Large intestine (tissue), 3 donors: ENCODE measurements around the gene SIRT3. TPM values are rescaled to one million over a fixed set of nuclear protein-coding genes. Genes with fewer than 3 reads are reported as not detected.
"Not testable (repeated sequence)": the region's sequence is repeated elsewhere in the genome, so short reads cannot be mapped to it uniquely, and the experiment has no call there.

Source experiments
- DNase-seq, 2 donors: peaks; one replicate each; pipeline versions ENCODE4 v3.0.0 to v3.0.0-alpha.2; 2013
- H3K27ac ChIP-seq: one replicate; pipeline ENCODE4 v1.5.1; 2013; ENCODE audit warnings: low read length
- H3K27me3 ChIP-seq: 2 replicates; pipeline ENCODE4 v1.6.1; 2013; ENCODE audit warnings: low read length; ENCODE audit not compliant: control insufficient read depth, insufficient read depth
- H3K36me3 ChIP-seq: 2 replicates; pipeline ENCODE4 v1.6.1; 2013; ENCODE audit warnings: low read length; ENCODE audit not compliant: control insufficient read depth, insufficient read depth
- H3K4me1 ChIP-seq: one replicate; pipeline ENCODE4 v1.6.1; 2013; ENCODE audit warnings: low read length; ENCODE audit not compliant: control insufficient read depth, insufficient read depth
- H3K4me3 ChIP-seq: one replicate; pipeline ENCODE4 v1.5.1; 2013; ENCODE audit warnings: low read length
- H3K9me3 ChIP-seq: one replicate; pipeline ENCODE4 v1.6.1; 2013; ENCODE audit warnings: mild to moderate bottlenecking, low read depth, low read length, moderate library complexity; ENCODE audit not compliant: control insufficient read depth
- WGBS: methylation state at CpG from one replicate; pipeline ENCODE4 v1.1.5; 2013; ENCODE audit warnings: low lambda C conversion rate; ENCODE audit not compliant: insufficient coverage; 5-methylcytosine and 5-hydroxymethylcytosine counted together
- polyA plus RNA-seq: library from polyadenylated mRNA; unstranded; fragments of 120-200 nt; gene quantifications from one replicate; pipeline ENCODE4 v1.2.1, GENCODE V29; 2013

SIRT3 gene
- polyA plus RNA-seq, 1 donor: 44.8 TPM

DNA sequence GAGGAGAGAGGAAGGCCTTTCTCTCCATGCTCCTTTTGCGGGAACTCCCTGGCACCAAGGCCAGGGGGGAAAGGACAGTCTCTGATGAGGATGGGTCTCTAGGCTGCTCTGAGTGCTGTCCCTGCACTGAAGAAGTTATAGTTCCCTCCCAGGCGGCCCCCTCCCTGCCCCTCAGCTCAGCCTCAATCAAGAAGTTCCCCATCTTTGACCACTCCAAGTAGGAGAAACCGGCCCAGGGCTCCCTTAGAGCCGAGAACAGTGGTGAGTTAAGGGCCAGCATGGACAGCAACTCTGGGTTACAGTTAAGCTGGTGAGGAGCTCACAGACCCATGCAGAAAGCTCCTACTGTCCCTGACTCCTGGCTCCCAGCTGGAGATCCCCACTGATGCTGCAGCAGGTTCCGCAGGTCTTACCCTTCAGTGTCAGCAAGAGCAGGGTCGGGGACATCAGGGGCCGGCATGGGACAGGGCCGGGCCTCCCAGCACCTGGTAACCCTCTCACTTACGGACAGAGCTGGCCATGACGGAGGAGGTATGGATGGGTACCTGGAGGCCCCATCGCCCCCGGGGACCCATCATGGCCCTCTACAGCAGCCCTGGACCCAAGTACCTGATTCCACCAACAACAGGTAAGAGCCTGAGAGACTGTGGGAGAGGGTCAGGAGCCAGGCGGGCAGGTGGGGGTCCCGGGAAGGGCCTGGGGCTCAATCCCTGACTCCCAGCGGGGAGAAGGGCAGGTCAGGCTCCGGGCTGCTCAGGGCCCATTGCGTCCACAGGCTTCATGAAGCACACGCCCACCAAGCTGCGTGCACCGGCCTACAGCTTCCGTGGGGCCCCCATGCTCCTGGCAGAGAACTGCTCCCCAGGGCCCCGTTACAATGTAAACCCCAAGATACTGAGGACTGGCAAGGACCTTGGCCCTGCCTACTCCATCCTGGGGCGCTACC is 39.1 kb downstream of the SIRT3 start:
- no CpG with 5 or more reads among the region's 23 CpGs for WGBS
- no peak overlapping the region for H3K4me3 ChIP-seq
- DNase-seq: no peak
- H3K4me1 ChIP-seq: no peaks in the 10 kb centered on the region
- no peaks in the 10 kb centered on the region for H3K27me3 ChIP-seq
- no peak overlapping the region for H3K27ac ChIP-seq
- peaks cover 3% of the 10 kb centered on the region for H3K9me3 ChIP-seq
- H3K36me3 ChIP-seq: peaks cover 12% of the 10 kb centered on the region

DNA sequence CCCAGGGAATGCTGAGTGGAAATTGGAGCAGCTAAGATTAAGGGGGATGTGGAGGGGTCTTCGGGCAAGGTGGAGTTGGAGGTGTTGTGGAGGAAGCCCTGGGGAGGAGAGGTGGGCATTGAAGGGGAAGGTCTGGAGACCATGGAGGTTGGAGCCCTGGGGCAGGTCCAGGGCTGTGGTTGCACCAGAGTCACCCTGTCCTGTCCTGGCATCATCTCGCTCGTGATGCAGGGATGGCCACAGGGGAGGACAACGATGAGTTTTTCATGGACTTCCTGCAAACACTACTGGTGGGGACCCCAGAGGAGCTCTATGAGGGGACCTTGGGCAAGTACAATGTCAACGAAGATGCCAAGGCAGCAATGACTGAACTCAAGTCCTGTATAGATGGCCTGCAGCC is 42.7 kb downstream of the SIRT3 start:
- H3K9me3 ChIP-seq, DNase-seq, H3K27ac ChIP-seq, H3K4me3 ChIP-seq, H3K4me1 ChIP-seq, H3K27me3 ChIP-seq, H3K36me3 ChIP-seq: not testable (repeated sequence)
- WGBS: no CpG with 5 or more reads among the region's 5 CpGs

DNA sequence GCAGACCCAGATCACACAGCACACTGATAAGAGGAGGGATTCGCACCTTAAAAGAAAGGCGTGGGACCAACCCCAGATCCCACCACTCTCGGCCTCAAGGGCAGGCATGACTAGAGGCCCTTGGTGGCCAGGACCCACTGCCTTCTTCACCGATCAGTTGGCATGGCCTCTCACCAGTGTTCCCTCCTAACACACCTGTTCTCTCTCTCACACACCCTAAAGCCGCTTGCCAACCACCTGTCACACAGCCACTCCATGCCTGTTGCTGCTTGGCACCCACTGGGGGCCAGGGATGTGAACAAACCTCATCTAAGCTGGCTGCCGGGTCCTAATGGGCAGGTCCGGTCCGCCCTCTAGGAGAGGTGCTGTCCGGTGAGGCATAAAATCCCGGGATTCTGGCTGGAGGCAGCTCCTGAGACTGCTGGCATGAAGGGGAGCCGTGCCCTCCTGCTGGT is 43.4 kb downstream of the SIRT3 start, which contains the start of gene SCGB1C1:
TSS of gene SCGB1C1 (plus strand) at position 405 of the 455 bp plus-strand sequence. CDS start at position 427, 22 bp downstream.
- not testable (repeated sequence) for H3K27me3 ChIP-seq, DNase-seq
- no CpG with 5 or more reads among the region's 11 CpGs for WGBS

GRCh38 chr11:191490-192478 is 44.4 kb downstream of the SIRT3 start:
- H3K27me3 ChIP-seq, DNase-seq, H3K27ac ChIP-seq, H3K4me3 ChIP-seq, H3K36me3 ChIP-seq, H3K4me1 ChIP-seq, H3K9me3 ChIP-seq: not testable (repeated sequence)
- WGBS: no CpG with 5 or more reads among the region's 8 CpGs

More for the DNA sequence above, 43.4 kb downstream of the SIRT3 start, which contains the start of gene SCGB1C1:
- not testable (repeated sequence) for H3K27ac ChIP-seq, H3K36me3 ChIP-seq, H3K9me3 ChIP-seq, H3K4me3 ChIP-seq, H3K4me1 ChIP-seq

DNA sequence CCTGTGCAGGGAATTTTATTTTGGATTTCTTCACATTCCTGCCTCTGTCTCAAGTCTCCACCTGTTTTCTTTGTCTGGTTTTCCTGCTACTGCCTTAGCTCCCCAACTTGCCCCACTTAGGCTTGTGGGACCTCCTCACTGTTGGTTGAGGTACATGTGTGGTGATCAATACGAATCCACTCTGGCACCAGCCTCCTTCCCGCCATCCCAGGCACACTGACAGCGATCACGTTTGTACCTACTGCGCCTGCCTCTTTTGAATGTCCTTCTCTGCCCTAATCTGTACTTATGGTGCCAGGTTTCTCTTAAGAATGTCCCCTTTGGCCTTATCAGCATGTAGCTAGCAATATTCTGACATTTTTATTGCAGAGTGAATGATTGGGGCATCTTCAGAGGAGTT is 45.6 kb downstream of the SIRT3 start:
- H3K9me3 ChIP-seq, H3K27me3 ChIP-seq, H3K36me3 ChIP-seq, DNase-seq, H3K27ac ChIP-seq, H3K4me1 ChIP-seq, H3K4me3 ChIP-seq: not testable (repeated sequence)
- WGBS: no CpG with 5 or more reads among the region's 5 CpGs

- not testable (repeated sequence) for H3K27me3 ChIP-seq, H3K36me3 ChIP-seq, DNase-seq, H3K27ac ChIP-seq, H3K9me3 ChIP-seq, H3K4me1 ChIP-seq, H3K4me3 ChIP-seq
- WGBS: no CpG with 5 or more reads among the region's 25 CpGs
Measured at GRCh38 chr11:189843-190311, 46.3 kb downstream of the SIRT3 start.

- H3K36me3 ChIP-seq, H3K9me3 ChIP-seq, H3K27ac ChIP-seq, H3K27me3 ChIP-seq, DNase-seq, H3K4me1 ChIP-seq, H3K4me3 ChIP-seq: not testable (repeated sequence)
- no CpG with 5 or more reads among the region's 55 CpGs for WGBS
Measured at GRCh38 chr11:189200-189783, 46.9 kb downstream of the SIRT3 start.

DNA sequence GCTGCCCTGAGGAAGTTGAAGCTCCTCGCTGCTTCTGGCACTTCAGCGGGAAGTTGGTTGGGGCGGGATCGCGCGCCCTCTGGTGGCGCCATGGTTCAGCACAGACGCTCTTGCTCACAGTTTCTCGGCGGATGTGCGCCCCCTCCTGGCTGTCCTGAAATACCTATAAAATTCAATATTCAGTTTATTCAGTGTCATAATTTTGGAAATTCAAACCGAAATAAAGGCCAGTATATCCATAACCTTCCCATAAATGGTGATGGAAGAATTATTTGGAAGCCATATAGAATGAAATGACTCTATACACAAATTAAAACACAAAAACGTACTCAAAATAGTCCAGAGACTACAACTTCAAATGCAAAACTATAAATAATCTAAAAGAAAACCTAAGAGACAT is 55.9 kb downstream of the SIRT3 start:
- not testable (repeated sequence) for H3K9me3 ChIP-seq, H3K4me1 ChIP-seq, H3K27me3 ChIP-seq, H3K4me3 ChIP-seq, H3K36me3 ChIP-seq, DNase-seq, H3K27ac ChIP-seq
- no CpG with 5 or more reads among the region's 13 CpGs for WGBS
